Measurements from ENCODE around the gene CCNI. TPM values are rescaled to one million over a fixed set of nuclear protein-coding genes. Genes with fewer than 3 reads are reported as not detected.

The CCNI gene
- total RNA-seq, 1 experiment from 2014 or later, result 208 TPM

DNA sequence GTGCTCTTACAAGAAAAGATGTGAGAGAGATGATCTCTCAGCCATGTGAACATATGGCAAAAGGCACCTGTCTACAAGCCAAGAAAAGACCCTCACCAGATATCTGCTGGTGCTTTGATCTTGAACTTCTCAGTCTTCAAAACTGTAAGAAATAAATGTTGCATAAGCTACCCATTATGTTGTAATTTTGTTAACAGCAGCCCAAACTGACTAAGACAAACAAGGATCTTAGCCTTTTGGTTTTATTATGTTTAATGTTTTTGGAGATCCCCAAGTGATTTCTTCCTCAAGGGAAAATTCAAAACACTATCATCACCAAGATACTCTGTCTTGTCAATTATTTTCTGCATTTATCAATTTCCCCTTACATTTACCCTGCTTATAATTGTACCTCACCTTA is 21.8 kb upstream of the CCNI start:
- Histone ChIP-seq H3K9me3 (ENCODE audit: control insufficient read depth in 1 of 2, insufficient read depth in 1 of 2, low read depth in 1 of 2, low read length in 2 of 2) (no peaks in the 10 kb centered on the region), H4K20me1 (ENCODE audit: insufficient read depth) (no peaks in the 10 kb centered on the region), H3K4me1 (ENCODE audit: control insufficient read depth in 1 of 2, insufficient read depth in 2 of 2, low read length in 2 of 2) (peaks cover 0 to 11% of the 10 kb centered on the region in 2 experiments; a peak in 1 of 4 replicates), H3K36me3 (ENCODE audit: control insufficient read depth in 1 of 2, insufficient read depth in 2 of 2, low read length in 2 of 2) (no peaks in the 10 kb centered on the region), H3K27ac (ENCODE audit: low read depth, low read length) (no peak overlapping the region), H3K27me3 (ENCODE audit: insufficient read depth, low read length) (no peaks in the 10 kb centered on the region), H3K4me2 (ENCODE audit: low read length) (no peak overlapping the region), H2AFZ (ENCODE audit: low read depth, low read length, poor library complexity, severe bottlenecking) (no peak overlapping the region), H3K9ac (ENCODE audit: low read length) (no peak overlapping the region), H3K79me2 (ENCODE audit: insufficient read depth, low read length) (no peaks in the 10 kb centered on the region), H3K4me3 (replicated peaks in 1 of 2; ENCODE audit: low read depth in 1 of 2, low read length in 2 of 2) (no peak overlapping the region), H3K9me2 (ENCODE audit: insufficient read depth) (no peaks in the 10 kb centered on the region)
- DNase-seq (ENCODE audit: low read depth, low spot score) (no peak), ATAC-seq (no peak)
- RAD21 ChIA-PET (ENCODE audit: low non-redundant PET in 1 of 2, low total read pairs in 2 of 2, uncharacterized antibody in 2 of 2, unreplicated experiment in 2 of 2), result no interaction called here
- no TSS peak for BruUV-seq (replicated peaks)
- intact Hi-C loops (cut with micrococcal nuclease), result no loop called here
- POLR2A ChIA-PET, result no interaction called here
- TF ChIP-seq TCF7L2 (IDR thresholded peaks at IDR 0.05; ENCODE audit: borderline replicate concordance, extremely low read depth, insufficient read depth, insufficient read length) (no peak), EZH2 (IDR thresholded peaks at IDR 0.05) (no peak), EGR1 (IDR thresholded peaks at IDR 0.05; ENCODE audit: low read depth) (no peak), YY1 (IDR thresholded peaks at IDR 0.05; ENCODE audit: extremely low read depth, insufficient replicate concordance, low read depth, low read length) (no peak), POLR2A (IDR thresholded peaks at IDR 0.05; ENCODE audit: borderline replicate concordance, extremely low read depth, insufficient read depth, insufficient read length) (no peak)
- TF ChIP-seq, protein P1, sequence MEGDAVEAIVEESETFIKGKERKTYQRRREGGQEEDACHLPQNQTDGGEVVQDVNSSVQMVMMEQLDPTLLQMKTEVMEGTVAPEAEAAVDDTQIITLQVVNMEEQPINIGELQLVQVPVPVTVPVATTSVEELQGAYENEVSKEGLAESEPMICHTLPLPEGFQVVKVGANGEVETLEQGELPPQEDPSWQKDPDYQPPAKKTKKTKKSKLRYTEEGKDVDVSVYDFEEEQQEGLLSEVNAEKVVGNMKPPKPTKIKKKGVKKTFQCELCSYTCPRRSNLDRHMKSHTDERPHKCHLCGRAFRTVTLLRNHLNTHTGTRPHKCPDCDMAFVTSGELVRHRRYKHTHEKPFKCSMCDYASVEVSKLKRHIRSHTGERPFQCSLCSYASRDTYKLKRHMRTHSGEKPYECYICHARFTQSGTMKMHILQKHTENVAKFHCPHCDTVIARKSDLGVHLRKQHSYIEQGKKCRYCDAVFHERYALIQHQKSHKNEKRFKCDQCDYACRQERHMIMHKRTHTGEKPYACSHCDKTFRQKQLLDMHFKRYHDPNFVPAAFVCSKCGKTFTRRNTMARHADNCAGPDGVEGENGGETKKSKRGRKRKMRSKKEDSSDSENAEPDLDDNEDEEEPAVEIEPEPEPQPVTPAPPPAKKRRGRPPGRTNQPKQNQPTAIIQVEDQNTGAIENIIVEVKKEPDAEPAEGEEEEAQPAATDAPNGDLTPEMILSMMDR (IDR thresholded peaks at IDR 0.05 in 2 of 3, conservative IDR thresholded peaks at IDR 0.05 in 1 of 3; ENCODE audit: borderline replicate concordance in 1 of 3, insufficient read depth in 1 of 3, low read depth in 2 of 3, low read length in 2 of 3), result no peak
- TF ChIP-seq, protein P2, sequence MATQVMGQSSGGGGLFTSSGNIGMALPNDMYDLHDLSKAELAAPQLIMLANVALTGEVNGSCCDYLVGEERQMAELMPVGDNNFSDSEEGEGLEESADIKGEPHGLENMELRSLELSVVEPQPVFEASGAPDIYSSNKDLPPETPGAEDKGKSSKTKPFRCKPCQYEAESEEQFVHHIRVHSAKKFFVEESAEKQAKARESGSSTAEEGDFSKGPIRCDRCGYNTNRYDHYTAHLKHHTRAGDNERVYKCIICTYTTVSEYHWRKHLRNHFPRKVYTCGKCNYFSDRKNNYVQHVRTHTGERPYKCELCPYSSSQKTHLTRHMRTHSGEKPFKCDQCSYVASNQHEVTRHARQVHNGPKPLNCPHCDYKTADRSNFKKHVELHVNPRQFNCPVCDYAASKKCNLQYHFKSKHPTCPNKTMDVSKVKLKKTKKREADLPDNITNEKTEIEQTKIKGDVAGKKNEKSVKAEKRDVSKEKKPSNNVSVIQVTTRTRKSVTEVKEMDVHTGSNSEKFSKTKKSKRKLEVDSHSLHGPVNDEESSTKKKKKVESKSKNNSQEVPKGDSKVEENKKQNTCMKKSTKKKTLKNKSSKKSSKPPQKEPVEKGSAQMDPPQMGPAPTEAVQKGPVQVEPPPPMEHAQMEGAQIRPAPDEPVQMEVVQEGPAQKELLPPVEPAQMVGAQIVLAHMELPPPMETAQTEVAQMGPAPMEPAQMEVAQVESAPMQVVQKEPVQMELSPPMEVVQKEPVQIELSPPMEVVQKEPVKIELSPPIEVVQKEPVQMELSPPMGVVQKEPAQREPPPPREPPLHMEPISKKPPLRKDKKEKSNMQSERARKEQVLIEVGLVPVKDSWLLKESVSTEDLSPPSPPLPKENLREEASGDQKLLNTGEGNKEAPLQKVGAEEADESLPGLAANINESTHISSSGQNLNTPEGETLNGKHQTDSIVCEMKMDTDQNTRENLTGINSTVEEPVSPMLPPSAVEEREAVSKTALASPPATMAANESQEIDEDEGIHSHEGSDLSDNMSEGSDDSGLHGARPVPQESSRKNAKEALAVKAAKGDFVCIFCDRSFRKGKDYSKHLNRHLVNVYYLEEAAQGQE (IDR thresholded peaks at IDR 0.05; ENCODE audit: low read depth), result no peak
- CTCF ChIA-PET, result interaction anchor here (0.7 kb wide), 1 partner anchor 106 kb away, joined by 3 read pairs; no protein-coding TSS in a partner anchor
